GM12878 (cell line): ENCODE results near the gene NUDT9. TPM values are rescaled to one million over a fixed set of nuclear protein-coding genes. Genes with fewer than 3 reads are reported as not detected.
A peak's percentile ranks its signal among the peaks of the same experiment; 100 is the strongest.

Experiments
- ATAC-seq: fragments of 200-7000 bp; cut with Tn5 transposase; 3 replicates; pipeline ENCODE4 v1.9.1; 2020; ENCODE audit warnings: mild to moderate bottlenecking, moderate library complexity
- BruUV-seq: library from RNA; stranded (reverse); fragments of 400-500 nt; replicated peaks from 2 replicates; lab custom pipeline; 2021; lab: Mats Ljungman, UMichigan
- CTCF ChIA-PET: fragments of 300-600 bp; sonication (Branson Sonifier 250); formaldehyde crosslinking; extraction: SDS; loops from one replicate; lab custom pipeline; 2021; ENCODE audit warnings: inconsistent platforms; lab: Yijun Ruan, JAX
- POLR2A ChIA-PET: fragments of 350-600 bp; formaldehyde crosslinking; extraction: SDS; loops from one replicate; lab custom pipeline; 2021; ENCODE audit warnings: inconsistent platforms; lab: Charles Lee
- RAD21 ChIA-PET: fragments of 300-600 bp; sonication (Branson Sonifier 250); formaldehyde crosslinking; loops from one replicate; lab custom pipeline; 2023; ENCODE audit warnings: antibody characterized with exemption; ENCODE audit not compliant: unreplicated experiment; lab: Charles Lee
- SMC1A ChIA-PET: fragments of 300-600 bp; sonication (Branson Sonifier 250); formaldehyde crosslinking; loops from one replicate; lab custom pipeline; 2023; ENCODE audit not compliant: unreplicated experiment, uncharacterized antibody; lab: Charles Lee
- DNase-seq: peaks from one replicate; pipeline ENCODE4 v3.0.0-alpha.2; 2011; ENCODE audit warnings: low read depth, low spot score
- FAIRE-seq: peaks from 3 replicates; lab custom pipeline; 2011; peaks lifted over from hg19 to GRCh38; lab: Jason Lieb, UNC
- H2AFZ ChIP-seq: 2 replicates; pipeline ENCODE4 v1.6.0; 2011; ENCODE audit warnings: low read depth, low read length, control low read depth; ENCODE audit not compliant: control insufficient read depth
- H3K27ac ChIP-seq: 2 replicates; pipeline ENCODE4 v1.5.1; 2011; ENCODE audit warnings: control low read depth; ENCODE audit not compliant: control insufficient read depth, insufficient read depth
- H3K27me3 ChIP-seq, 2 experiments: replicated peaks in 1 of 2; 2 replicates each; pipeline versions ENCODE4 v1.6.0 to v1.6.1; 2011; ENCODE audit warnings: low read length in 1 of 2; ENCODE audit not compliant: control insufficient read depth in 2 of 2, insufficient read depth in 2 of 2
- H3K36me3 ChIP-seq, 2 experiments: 2 replicates each; pipeline ENCODE4 v1.5.1; 2011; ENCODE audit warnings: low read length in 1 of 2; ENCODE audit not compliant: control insufficient read depth in 2 of 2, insufficient read depth in 2 of 2
- H3K4me1 ChIP-seq: 2 replicates; pipeline ENCODE4 v1.6.1; 2011; ENCODE audit warnings: mild to moderate bottlenecking, low read length, moderate library complexity, mixed read lengths; ENCODE audit not compliant: control insufficient read depth, insufficient read depth
- H3K4me2 ChIP-seq: 2 replicates; pipeline ENCODE4 v1.6.0; 2011; ENCODE audit warnings: control low read depth; ENCODE audit not compliant: control insufficient read depth, insufficient read depth
- H3K4me3 ChIP-seq: fragments of 200-600 bp; sonication (generic); 2 replicates; pipeline ENCODE4 v1.5.1; 2016
- H3K79me2 ChIP-seq: 2 replicates; pipeline ENCODE4 v1.6.0; 2011; ENCODE audit warnings: low read length; ENCODE audit not compliant: control insufficient read depth, insufficient read depth
- H3K9ac ChIP-seq: 2 replicates; pipeline ENCODE4 v1.8.0; 2011; ENCODE audit warnings: low read length, control low read depth, mixed read lengths; ENCODE audit not compliant: control insufficient read depth, insufficient read depth
- H3K9me3 ChIP-seq: replicated peaks from 3 replicates; pipeline ENCODE4 v1.5.1; 2011; ENCODE audit warnings: mild to moderate bottlenecking, low read length; ENCODE audit not compliant: control insufficient read depth, insufficient read depth
- H4K20me1 ChIP-seq: 2 replicates; pipeline ENCODE4 v1.6.0; 2011; ENCODE audit not compliant: control insufficient read depth, insufficient read depth
- CTCF ChIP-seq, 3 experiments: IDR thresholded peaks in 2 of 3; conservative IDR thresholded peaks in 1 of 3; 2 replicates each; pipeline ENCODE4 v1.5.1; 2011; ENCODE audit warnings: low read depth in 3 of 3, low read length in 3 of 3, mild to moderate bottlenecking in 3 of 3, control low read depth in 2 of 3, moderate library complexity in 2 of 3, inconsistent platforms in 1 of 3, mixed read lengths in 1 of 3; ENCODE audit not compliant: control insufficient read depth in 2 of 3, insufficient read depth in 1 of 3; ENCODE audit errors: extremely low read depth in 1 of 3
- RAD21 ChIP-seq: IDR thresholded peaks from 2 replicates; pipeline ENCODE4 v1.6.1; 2011; ENCODE audit warnings: mild to moderate bottlenecking, low read depth, low read length, moderate library complexity; ENCODE audit not compliant: insufficient read depth
- SMC3 ChIP-seq: IDR thresholded peaks from 2 replicates; pipeline ENCODE4 v1.6.1; 2011; ENCODE audit warnings: low read length, improper control_type of control experiment, borderline replicate concordance
- ZBED1 ChIP-seq: IDR thresholded peaks from 2 replicates; pipeline ENCODE4 v1.6.1; 2016; ENCODE audit warnings: borderline replicate concordance
- WGBS: methylation state at CpG from one replicate; pipeline ENCODE4 v1.1.6; 2016; ENCODE audit warnings: low lambda C conversion rate; ENCODE audit not compliant: insufficient replicate concordance, insufficient coverage; ENCODE audit errors: missing lambda C conversion rate; 5-methylcytosine and 5-hydroxymethylcytosine counted together
- in situ Hi-C: fragments of 300-500 bp; cut with MboI; formaldehyde crosslinking; loops from 9 replicates; pipeline ENCODE4 v1.14.3; 2018; ENCODE audit warnings: mixed read lengths
- intact Hi-C: fragments of 100-400 bp; cut with micrococcal nuclease; formaldehyde crosslinking; loops from one replicate; pipeline ENCODE4 v1.14.2; 2022; ENCODE audit not compliant: unreplicated experiment
- polyA plus RNA-seq, 11 experiments: library from polyadenylated mRNA; depleted of rRNA in 4 of 11; unstranded in 6 of 11; stranded (reverse) in 5 of 11; fragments of >200 nt; fragmentation: Nextera tagmentation in 4 of 11; fragmentation: Illumina TruSeq in 1 of 11; extraction: Ambion mirVana in 4 of 11; extraction: Trizol in 1 of 11; gene quantifications; 1 replicate in 1 of 11; 2 replicates in 10 of 11; pipeline versions ENCODE4 v1.2.1 to v1.2.3, GENCODE V29; 2011 to 2016; ENCODE audit warnings: inconsistent platforms in 2 of 11, missing spikeins in 2 of 11, low read depth in 1 of 11
- total RNA-seq, 4 experiments: library from RNA; depleted of rRNA in 3 of 4; stranded (reverse); fragments of >200 nt in 3 of 4; fragmentation: Illumina TruSeq in 1 of 4; extraction: Trizol in 1 of 4; gene quantifications; 2 replicates each; pipeline versions ENCODE4 v1.2.1 to v1.2.3, GENCODE V29; 2013 to 2021

NUDT9 gene
- total and polyA plus RNA-seq, 10 of the 15 experiments (the other 5 are each of a cell fraction or from before 2014, with no cell fraction given) = 8.4 to 28.3 (median 14.6) TPM

- peak; percentile 9 for DNase-seq
- H2AFZ ChIP-seq = no peak overlapping the region
- 68% methylated on average over 7 of the region's 7 CpGs for WGBS
Measured at GRCh38 chr4:87465739-87466366, 43.5 kb downstream of the NUDT9 start.

More at GRCh38 chr4:87465739-87466366, 43.5 kb downstream of the NUDT9 start:
- SMC1A ChIA-PET = interaction anchor here (0.8 to 9.3 kb wide), 19 partner anchors 11 to 315 kb away, joined by 3 to 110 read pairs (median 4); partner anchors contain the start of gene HSD17B11
- no peak for FAIRE-seq
- Histone ChIP-seq H3K4me3 (no peak overlapping the region), H3K27ac (no peak overlapping the region), H3K4me1 (no peaks in the 10 kb centered on the region), H3K4me2 (no peak overlapping the region)
- intact Hi-C loops = loop anchor here (1.0 to 5.0 kb wide), 5 partner anchors 43 to 315 kb away; partner anchors contain the start of gene NUDT9
- no TSS peak for BruUV-seq
- peak; percentile 74 for ATAC-seq
- TF ChIP-seq RAD21 (peak; percentile 91), ZBED1 (no peak), SMC3 (peak; percentile 84), CTCF (IDR thresholded peaks at IDR 0.05 in 2 of 3, conservative IDR thresholded peaks at IDR 0.05 in 1 of 3; ENCODE audit: control insufficient read depth in 2 of 3, extremely low read depth in 1 of 3, insufficient read depth in 1 of 3, low read depth in 3 of 3, low read length in 3 of 3) (peak; percentile 35 to 65 (median 52); a peak in 5 of 6 replicates)
- TF ChIP-seq, all 136 proteins: peak for 3
- ChIA-PET RAD21 (interaction anchor here (0.7 to 7.1 kb wide), 10 partner anchors 43 to 970 kb away, joined by 3 to 80 read pairs (median 5); partner anchors contain the start of gene HSD17B11), CTCF (interaction anchor here (0.6 to 9.4 kb wide), 32 partner anchors 8 to 318 kb away, joined by 3 to 201 read pairs (median 4); partner anchors contain the start of genes HSD17B11 and NUDT9), POLR2A (no interaction called here)
- in situ Hi-C loops = no loop called here
- Histone ChIP-seq H4K20me1 (no peaks in the 10 kb centered on the region), H3K27me3 (no peaks in the 10 kb centered on the region), H3K9me3 (no peaks in the 10 kb centered on the region), H3K9ac (no peak overlapping the region), H3K79me2 (no peaks in the 10 kb centered on the region), H3K36me3 (no peaks in the 10 kb centered on the region)
